Activated naive CD4-positive, alpha-beta T cell treated with anti-CD3 and anti-CD28 coated beads, Interleukin-2, amount 10 ng/mL, durations not matched to agents 7 days and 5 days (primary cell): ENCODE results near the gene NET1.
"Not testable (repeated sequence)": the region's sequence is repeated elsewhere in the genome, so short reads cannot be mapped to it uniquely, and the experiment has no call there.

ENCODE experiments used
- CTCF ChIA-PET: fragments of 350-600 bp; sonication (Branson Sonifier 250); formaldehyde crosslinking; loops from one replicate; lab custom pipeline; 2021; ENCODE audit warnings: antibody characterized with exemption; lab: Charles Lee
- DNase-seq: peaks from one replicate; pipeline ENCODE4 v3.0.0-alpha.2; 2020
- H3K27ac Mint-ChIP-seq: one replicate; pipeline ENCODE4 v1.8.0; 2021; ENCODE audit warnings: mild to moderate bottlenecking, moderate library complexity, mixed read lengths
- H3K27me3 Mint-ChIP-seq: one replicate; pipeline ENCODE4 v1.8.0; 2021; ENCODE audit warnings: mild to moderate bottlenecking, mixed read lengths
- H3K36me3 Mint-ChIP-seq: one replicate; pipeline ENCODE4 v1.8.0; 2021; ENCODE audit warnings: mixed read lengths
- H3K4me1 Mint-ChIP-seq: one replicate; pipeline ENCODE4 v1.8.0; 2021; ENCODE audit warnings: mixed read lengths
- H3K4me3 Mint-ChIP-seq: one replicate; pipeline ENCODE4 v1.8.0; 2021; ENCODE audit warnings: mild to moderate bottlenecking, moderate library complexity, mixed read lengths
- H3K9me3 Mint-ChIP-seq: one replicate; pipeline ENCODE4 v1.8.0; 2021; ENCODE audit warnings: mixed read lengths

NET1 gene, protein sequence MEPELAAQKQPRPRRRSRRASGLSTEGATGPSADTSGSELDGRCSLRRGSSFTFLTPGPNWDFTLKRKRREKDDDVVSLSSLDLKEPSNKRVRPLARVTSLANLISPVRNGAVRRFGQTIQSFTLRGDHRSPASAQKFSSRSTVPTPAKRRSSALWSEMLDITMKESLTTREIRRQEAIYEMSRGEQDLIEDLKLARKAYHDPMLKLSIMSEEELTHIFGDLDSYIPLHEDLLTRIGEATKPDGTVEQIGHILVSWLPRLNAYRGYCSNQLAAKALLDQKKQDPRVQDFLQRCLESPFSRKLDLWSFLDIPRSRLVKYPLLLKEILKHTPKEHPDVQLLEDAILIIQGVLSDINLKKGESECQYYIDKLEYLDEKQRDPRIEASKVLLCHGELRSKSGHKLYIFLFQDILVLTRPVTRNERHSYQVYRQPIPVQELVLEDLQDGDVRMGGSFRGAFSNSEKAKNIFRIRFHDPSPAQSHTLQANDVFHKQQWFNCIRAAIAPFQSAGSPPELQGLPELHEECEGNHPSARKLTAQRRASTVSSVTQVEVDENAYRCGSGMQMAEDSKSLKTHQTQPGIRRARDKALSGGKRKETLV

GRCh38 chr10:5412277-5412941 lies at the start of gene NET1:
Gene NET1, plus strand, starts transcription at chr10:5412557. Its CDS starts 136 bp downstream, at chr10:5412693.
- peaks cover 4% of the 10 kb centered on the region for H3K4me1 Mint-ChIP-seq
- CTCF ChIA-PET, result no interaction called here
- H3K27ac Mint-ChIP-seq, result peak within 1 kb of the TSS; percentile 76
- peaks cover 13% of the 10 kb centered on the region for H3K36me3 Mint-ChIP-seq
- H3K27me3 Mint-ChIP-seq, result peaks cover 24% of the 10 kb centered on the region
- H3K4me3 Mint-ChIP-seq, result no peak within 1 kb of the TSS
- peak; percentile 80 for DNase-seq
- H3K9me3 Mint-ChIP-seq, result peaks cover 6% of the 10 kb centered on the region

- H3K36me3 Mint-ChIP-seq, result no peaks in the 10 kb centered on the region
- DNase-seq, result no peak
- no peaks in the 10 kb centered on the region for H3K9me3 Mint-ChIP-seq
- peaks cover 39% of the 10 kb centered on the region for H3K27me3 Mint-ChIP-seq
- no peaks in the 10 kb centered on the region for H3K4me1 Mint-ChIP-seq
- CTCF ChIA-PET, result no interaction called here
- no peak overlapping the region for H3K4me3 Mint-ChIP-seq
- H3K27ac Mint-ChIP-seq, result no peak overlapping the region
Measured at GRCh38 chr10:5362873-5363272, 49.5 kb upstream of the NET1 start.

DNA sequence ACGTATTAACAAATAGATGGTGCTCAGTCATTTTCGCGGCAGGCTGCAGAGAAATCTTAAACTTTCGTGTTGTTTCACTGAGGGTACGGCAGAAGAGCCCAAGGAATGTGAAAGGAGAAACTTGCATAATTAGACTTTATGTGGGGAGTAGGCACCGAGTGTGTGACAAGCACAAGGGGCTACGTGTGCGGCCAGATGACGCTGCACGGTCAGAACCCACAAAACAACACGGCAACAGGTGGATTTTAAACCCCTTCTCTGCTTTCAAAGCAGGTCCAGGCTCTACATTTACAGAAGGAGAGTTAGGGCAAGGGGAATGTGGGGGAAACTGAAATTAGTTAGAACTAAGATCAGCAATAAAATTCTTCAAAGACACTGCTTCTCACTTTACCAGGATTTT lies 48.0 kb upstream of the NET1 start:
- H3K4me1 Mint-ChIP-seq, result no peaks in the 10 kb centered on the region
- CTCF ChIA-PET, result no interaction called here
- DNase-seq, result no peak
- H3K27ac Mint-ChIP-seq, result no peak overlapping the region
- no peaks in the 10 kb centered on the region for H3K9me3 Mint-ChIP-seq
- no peak overlapping the region for H3K4me3 Mint-ChIP-seq
- H3K27me3 Mint-ChIP-seq, result peaks cover 45% of the 10 kb centered on the region
- H3K36me3 Mint-ChIP-seq, result no peaks in the 10 kb centered on the region

DNA sequence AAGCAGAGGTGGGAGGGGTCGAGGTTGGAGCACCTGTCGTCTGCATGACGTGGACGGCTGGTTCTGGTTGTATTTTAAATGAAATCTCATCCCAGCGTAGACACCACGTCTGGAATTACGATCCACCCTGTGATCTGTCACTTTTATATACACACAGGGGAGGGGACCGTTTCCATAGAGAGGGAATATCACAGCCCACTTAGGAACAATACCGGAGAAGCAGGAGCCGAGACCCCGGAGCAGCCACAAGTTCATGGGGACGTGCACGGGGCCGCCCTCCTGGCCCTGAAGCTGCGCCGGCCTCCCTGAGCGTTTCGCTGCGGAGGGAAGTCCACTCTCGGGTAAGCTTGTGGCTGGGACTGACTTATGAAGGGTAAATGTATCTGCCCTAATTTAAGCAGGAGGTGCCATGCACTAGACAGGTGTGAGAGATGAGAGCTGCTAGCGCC lies 47.4 kb upstream of the NET1 start, which contains the start of gene UCN3:
UCN3 (plus strand) TSS at position 77 of the 449 bp plus-strand sequence. CDS start 8,755 bp downstream, outside the sequence.
- peaks cover 4% of the 10 kb centered on the region for H3K9me3 Mint-ChIP-seq
- no peak within 1 kb of the TSS for H3K27ac Mint-ChIP-seq
- H3K4me1 Mint-ChIP-seq, result no peaks in the 10 kb centered on the region
- H3K4me3 Mint-ChIP-seq, result no peak within 1 kb of the TSS
- CTCF ChIA-PET, result no interaction called here
- no peak for DNase-seq
- H3K27me3 Mint-ChIP-seq, result peaks cover 45% of the 10 kb centered on the region
- no peaks in the 10 kb centered on the region for H3K36me3 Mint-ChIP-seq

DNA sequence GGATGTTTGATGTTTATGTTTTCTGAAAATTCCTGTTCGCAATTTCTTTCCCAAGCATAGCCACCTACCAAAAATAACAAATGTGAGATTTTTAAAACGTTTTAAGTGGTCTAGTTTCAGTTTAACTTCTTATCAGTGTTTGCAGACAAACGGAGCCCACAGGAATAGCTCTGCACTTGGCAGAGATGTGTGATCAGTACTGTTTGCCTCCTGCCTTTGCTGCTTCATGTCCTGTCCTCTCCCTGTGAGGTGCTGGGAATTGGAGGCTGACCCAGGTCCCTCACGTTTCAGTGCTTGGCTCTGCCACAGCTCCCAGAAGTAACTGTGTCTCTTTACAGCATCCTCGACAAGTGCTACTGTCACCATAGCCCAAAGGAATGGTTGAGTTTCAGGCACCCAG lies 46.4 kb upstream of the NET1 start:
- no peak overlapping the region for H3K27ac Mint-ChIP-seq
- H3K4me1 Mint-ChIP-seq, result no peaks in the 10 kb centered on the region
- no peak for DNase-seq
- H3K27me3 Mint-ChIP-seq, result peaks cover 45% of the 10 kb centered on the region
- peaks cover 13% of the 10 kb centered on the region for H3K9me3 Mint-ChIP-seq
- CTCF ChIA-PET, result no interaction called here
- no peak overlapping the region for H3K4me3 Mint-ChIP-seq
- no peaks in the 10 kb centered on the region for H3K36me3 Mint-ChIP-seq

GRCh38 chr10:5369362-5370158 lies 42.8 kb upstream of the NET1 start:
- Mint-ChIP-seq H3K27me3 (peaks cover 36% of the 10 kb centered on the region), H3K4me3 (no peak overlapping the region), H3K9me3 (peaks cover 17% of the 10 kb centered on the region), H3K4me1 (no peaks in the 10 kb centered on the region), H3K36me3 (no peaks in the 10 kb centered on the region), H3K27ac (no peak overlapping the region)
- CTCF ChIA-PET, result interaction anchor here (1.1 kb wide), 1 partner anchor 254 kb away, joined by 3 read pairs; no protein-coding TSS in a partner anchor
- DNase-seq, result no peak

GRCh38 chr10:5370493-5371352 lies 41.6 kb upstream of the NET1 start:
- CTCF ChIA-PET, result no interaction called here
- Mint-ChIP-seq H3K27me3 (peaks cover 29% of the 10 kb centered on the region), H3K9me3 (peaks cover 17% of the 10 kb centered on the region), H3K4me1 (no peaks in the 10 kb centered on the region), H3K27ac (no peak overlapping the region), H3K4me3 (no peak overlapping the region), H3K36me3 (no peaks in the 10 kb centered on the region)
- no peak for DNase-seq

- H3K4me3 Mint-ChIP-seq, result no peak overlapping the region
- H3K27me3 Mint-ChIP-seq, result peaks cover 10% of the 10 kb centered on the region
- CTCF ChIA-PET, result no interaction called here
- H3K4me1 Mint-ChIP-seq, result no peaks in the 10 kb centered on the region
- no peaks in the 10 kb centered on the region for H3K36me3 Mint-ChIP-seq
- H3K27ac Mint-ChIP-seq, result no peak overlapping the region
- no peak for DNase-seq
- peaks cover 17% of the 10 kb centered on the region for H3K9me3 Mint-ChIP-seq
Measured at GRCh38 chr10:5373307-5373706, 39.0 kb upstream of the NET1 start.

DNA sequence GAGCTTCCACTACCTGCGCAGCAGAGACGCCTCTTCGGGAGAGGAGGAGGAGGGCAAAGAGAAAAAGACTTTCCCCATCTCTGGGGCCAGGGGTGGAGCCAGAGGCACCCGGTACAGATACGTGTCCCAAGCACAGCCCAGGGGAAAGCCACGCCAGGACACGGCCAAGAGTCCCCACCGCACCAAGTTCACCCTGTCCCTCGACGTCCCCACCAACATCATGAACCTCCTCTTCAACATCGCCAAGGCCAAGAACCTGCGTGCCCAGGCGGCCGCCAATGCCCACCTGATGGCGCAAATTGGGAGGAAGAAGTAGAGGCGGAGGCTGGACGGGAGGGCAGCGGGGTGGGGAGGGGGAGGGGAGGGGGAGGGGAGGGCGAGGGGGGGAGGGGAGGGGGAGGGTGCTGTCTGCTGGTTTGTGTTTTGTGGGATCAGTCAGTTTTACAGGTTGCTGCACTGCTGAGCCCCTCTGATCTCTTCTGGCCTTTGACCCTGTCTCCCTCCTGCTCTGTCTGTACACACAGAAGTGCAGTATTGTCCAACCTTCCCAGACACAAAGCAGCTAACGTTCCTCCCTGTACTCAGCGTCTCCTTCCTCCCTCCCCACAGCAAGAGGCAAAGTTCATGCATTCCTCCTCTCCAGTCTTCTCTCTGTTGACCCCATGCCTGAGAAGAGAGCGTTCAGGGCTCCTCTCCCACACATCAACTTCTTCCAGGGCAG lies 38.3 kb upstream of the NET1 start:
- H3K4me1 Mint-ChIP-seq, result no peaks in the 10 kb centered on the region
- H3K27ac Mint-ChIP-seq, result no peak overlapping the region
- no peak overlapping the region for H3K4me3 Mint-ChIP-seq
- CTCF ChIA-PET, result no interaction called here
- no peaks in the 10 kb centered on the region for H3K36me3 Mint-ChIP-seq
- peaks cover 17% of the 10 kb centered on the region for H3K9me3 Mint-ChIP-seq
- H3K27me3 Mint-ChIP-seq, result peaks cover 8% of the 10 kb centered on the region
- DNase-seq, result no peak

DNA sequence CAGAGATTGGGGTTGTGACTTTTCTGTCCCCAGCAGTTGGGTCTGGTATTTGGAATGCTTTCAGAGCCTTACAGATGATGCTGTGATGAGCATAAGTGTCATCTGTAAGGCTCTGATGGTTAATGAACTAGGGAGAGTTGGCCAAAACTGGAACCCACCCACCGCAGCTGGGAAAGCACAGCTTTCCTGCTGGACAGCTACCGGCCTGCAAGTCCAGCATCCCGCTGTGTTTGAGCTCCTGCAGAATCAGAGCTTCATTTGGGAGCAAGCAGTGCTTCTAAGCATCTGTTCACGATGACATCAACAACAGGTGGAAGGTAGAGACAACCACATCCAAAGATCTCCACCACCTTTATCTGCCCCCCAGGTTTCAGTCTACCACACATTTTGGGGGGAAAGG lies 35.9 kb upstream of the NET1 start:
- Mint-ChIP-seq H3K27me3 (peaks cover 8% of the 10 kb centered on the region), H3K4me1 (no peaks in the 10 kb centered on the region), H3K9me3 (peaks cover 8% of the 10 kb centered on the region), H3K36me3 (peaks cover 3% of the 10 kb centered on the region), H3K27ac (no peak overlapping the region), H3K4me3 (no peak overlapping the region)
- DNase-seq, result no peak
- CTCF ChIA-PET, result interaction anchor here (0.9 to 1.4 kb wide), 2 partner anchors 454 to 526 kb away, joined by 3 to 4 read pairs; no protein-coding TSS in a partner anchor

DNA sequence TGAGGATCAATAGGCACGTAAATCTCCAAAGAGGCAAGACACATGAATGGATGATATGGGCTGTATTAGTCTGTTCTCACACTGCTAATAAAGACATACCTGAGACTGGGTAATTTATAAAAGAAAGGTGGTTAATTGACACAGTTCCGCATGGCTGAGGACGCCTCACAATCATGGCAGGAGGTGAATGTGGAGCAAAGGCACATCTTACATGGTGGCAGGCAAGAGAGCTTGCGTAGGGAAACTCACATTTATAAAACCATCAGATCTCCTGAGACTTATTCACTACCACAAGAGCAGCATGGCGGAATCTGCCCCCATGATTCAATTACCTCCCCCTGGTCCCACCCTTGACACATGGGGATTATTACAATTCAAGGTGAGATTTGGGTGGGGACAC lies 33.2 kb upstream of the NET1 start:
- H3K27ac Mint-ChIP-seq, H3K27me3 Mint-ChIP-seq, H3K4me1 Mint-ChIP-seq, H3K4me3 Mint-ChIP-seq, H3K9me3 Mint-ChIP-seq, H3K36me3 Mint-ChIP-seq, DNase-seq: not testable (repeated sequence)
- CTCF ChIA-PET, result interaction anchor here (0.7 to 1.3 kb wide), 2 partner anchors 529 to 564 kb away, joined by 3 to 5 read pairs; no protein-coding TSS in a partner anchor

DNA sequence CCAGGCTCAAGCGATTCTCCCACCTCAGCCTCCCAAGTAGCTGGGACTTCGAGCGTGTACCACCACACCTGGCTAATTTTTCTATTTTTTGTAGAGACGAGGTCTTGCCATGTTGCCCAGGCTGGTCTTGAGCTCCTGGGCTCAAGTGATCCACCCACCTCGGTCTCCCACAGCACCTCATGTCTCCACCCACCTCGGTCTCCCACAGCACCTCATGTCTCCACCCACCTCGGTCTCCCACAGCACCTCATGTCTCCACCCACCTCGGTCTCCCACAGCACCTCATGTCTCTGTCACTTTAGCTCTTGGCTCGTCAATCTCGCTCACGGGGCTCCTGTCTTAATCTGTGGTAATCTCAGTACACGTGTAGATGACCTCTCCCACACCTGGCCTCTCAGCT lies 32.0 kb upstream of the NET1 start:
- CTCF ChIA-PET, result interaction anchor here (1.2 to 1.3 kb wide), 2 partner anchors 96 to 531 kb away, joined by 3 to 5 read pairs; no protein-coding TSS in a partner anchor
- not testable (repeated sequence) for H3K27ac Mint-ChIP-seq, H3K27me3 Mint-ChIP-seq

More for the DNA sequence above, 32.0 kb upstream of the NET1 start:
- not testable (repeated sequence) for H3K9me3 Mint-ChIP-seq, H3K4me3 Mint-ChIP-seq, DNase-seq, H3K36me3 Mint-ChIP-seq, H3K4me1 Mint-ChIP-seq
